Lower lobe of right lung (tissue), 2 donors: ENCODE results near the gene NKD1. TPM values are rescaled to one million over a fixed set of nuclear protein-coding genes. Genes with fewer than 3 reads are reported as not detected.

Experiments
- ATAC-seq, 2 donors: fragments of 200-7000 bp; cut with Tn5 transposase; one replicate each; pipeline ENCODE4 v1.9.1; 2020 to 2022; ENCODE audit warnings: mild to moderate bottlenecking in 2 of 2, moderate library complexity in 2 of 2
- DNase-seq: peaks from one replicate; pipeline ENCODE4 v3.0.0-alpha.2; 2020
- H3K27ac ChIP-seq: fragments of 200-600 bp; one replicate; pipeline ENCODE4 v1.8.0; 2022
- H3K27me3 ChIP-seq: fragments of 200-600 bp; one replicate; pipeline ENCODE4 v1.8.0; 2022; ENCODE audit warnings: low read depth
- H3K36me3 ChIP-seq: fragments of 200-600 bp; one replicate; pipeline ENCODE4 v1.8.0; 2022; ENCODE audit warnings: mild to moderate bottlenecking
- H3K4me1 ChIP-seq: fragments of 200-600 bp; one replicate; pipeline ENCODE4 v1.8.0; 2022
- H3K4me3 ChIP-seq: fragments of 200-600 bp; one replicate; pipeline ENCODE4 v1.8.0; 2022; ENCODE audit warnings: mild to moderate bottlenecking
- H3K9me3 ChIP-seq: fragments of 200-600 bp; one replicate; pipeline ENCODE4 v1.8.0; 2022
- intact Hi-C: fragments of 100-400 bp; cut with DNase I; formaldehyde crosslinking; loops from one replicate; pipeline ENCODE4 v1.11.0; 2022
- total RNA-seq: library from RNA; stranded (reverse); fragmentation: NEBNext Ultra II Directional; extraction: Animal tissue kit (Norgen Biotek cat#: 25700); gene quantifications from one replicate; pipeline ENCODE4 v1.2.1, GENCODE V29; 2021
- TF ChIP-seq, protein P1 (sequence below): fragments of 200-600 bp; IDR thresholded peaks from one replicate; pipeline ENCODE4 v1.8.0; 2022; ENCODE audit warnings: antibody characterized with exemption, mild to moderate bottlenecking
- donor health status: DM: no; HTN: yes; CAD: no; lungs with severe emphysema.

NKD1 gene
- total RNA-seq, 1 donor from 2014 or later: 30.7 TPM

DNA sequence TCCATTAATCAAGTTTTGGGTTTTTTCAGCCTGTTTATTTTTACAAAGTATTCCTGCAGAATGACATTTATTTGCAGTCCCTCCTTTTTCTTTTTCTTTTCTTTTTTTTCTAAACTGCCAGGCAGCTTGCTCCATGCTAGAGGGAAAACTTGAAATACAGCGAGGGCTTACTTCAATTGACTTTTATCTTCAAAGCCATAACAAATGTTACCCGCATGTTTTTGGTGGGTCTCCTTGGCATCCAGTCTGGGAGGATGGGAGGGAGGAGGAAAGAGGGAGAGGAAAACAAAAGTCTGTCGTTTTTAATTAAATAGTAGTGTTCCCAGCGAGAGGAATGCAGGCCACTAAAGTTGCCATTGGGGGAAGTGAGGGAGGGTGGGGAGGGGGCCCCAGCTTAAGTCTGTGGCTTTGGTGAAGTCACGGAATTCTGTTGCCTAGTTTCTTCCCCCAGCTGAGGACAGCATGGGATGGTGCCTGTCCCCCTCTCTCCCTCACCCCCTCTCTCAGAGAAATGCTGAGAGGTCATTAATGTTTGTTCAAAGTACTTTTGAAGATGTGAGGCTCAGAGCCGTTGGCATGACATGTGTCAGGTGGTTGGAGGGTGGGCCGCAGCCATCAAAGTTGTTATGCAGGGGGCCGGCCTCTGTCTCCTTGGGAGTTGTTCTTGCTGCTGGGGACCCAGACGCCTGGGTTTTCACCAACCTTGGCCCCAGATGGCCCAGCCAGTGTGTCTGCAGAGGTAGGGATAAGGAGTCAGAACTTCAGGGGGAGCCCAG, 2.9 kb downstream of the NKD1 start:
- peaks cover 15% of the 10 kb centered on the region for H3K27me3 ChIP-seq
- ATAC-seq (no peak), DNase-seq (no peak)
- H3K27ac ChIP-seq: no peak overlapping the region
- H3K4me3 ChIP-seq: peak overlapping the region; percentile 72
- intact Hi-C loops: no loop called here
- H3K9me3 ChIP-seq: no peaks in the 10 kb centered on the region
- H3K4me1 ChIP-seq: no peaks in the 10 kb centered on the region
- no peaks in the 10 kb centered on the region for H3K36me3 ChIP-seq
- TF ChIP-seq, protein P1, sequence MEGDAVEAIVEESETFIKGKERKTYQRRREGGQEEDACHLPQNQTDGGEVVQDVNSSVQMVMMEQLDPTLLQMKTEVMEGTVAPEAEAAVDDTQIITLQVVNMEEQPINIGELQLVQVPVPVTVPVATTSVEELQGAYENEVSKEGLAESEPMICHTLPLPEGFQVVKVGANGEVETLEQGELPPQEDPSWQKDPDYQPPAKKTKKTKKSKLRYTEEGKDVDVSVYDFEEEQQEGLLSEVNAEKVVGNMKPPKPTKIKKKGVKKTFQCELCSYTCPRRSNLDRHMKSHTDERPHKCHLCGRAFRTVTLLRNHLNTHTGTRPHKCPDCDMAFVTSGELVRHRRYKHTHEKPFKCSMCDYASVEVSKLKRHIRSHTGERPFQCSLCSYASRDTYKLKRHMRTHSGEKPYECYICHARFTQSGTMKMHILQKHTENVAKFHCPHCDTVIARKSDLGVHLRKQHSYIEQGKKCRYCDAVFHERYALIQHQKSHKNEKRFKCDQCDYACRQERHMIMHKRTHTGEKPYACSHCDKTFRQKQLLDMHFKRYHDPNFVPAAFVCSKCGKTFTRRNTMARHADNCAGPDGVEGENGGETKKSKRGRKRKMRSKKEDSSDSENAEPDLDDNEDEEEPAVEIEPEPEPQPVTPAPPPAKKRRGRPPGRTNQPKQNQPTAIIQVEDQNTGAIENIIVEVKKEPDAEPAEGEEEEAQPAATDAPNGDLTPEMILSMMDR: no peak

DNA sequence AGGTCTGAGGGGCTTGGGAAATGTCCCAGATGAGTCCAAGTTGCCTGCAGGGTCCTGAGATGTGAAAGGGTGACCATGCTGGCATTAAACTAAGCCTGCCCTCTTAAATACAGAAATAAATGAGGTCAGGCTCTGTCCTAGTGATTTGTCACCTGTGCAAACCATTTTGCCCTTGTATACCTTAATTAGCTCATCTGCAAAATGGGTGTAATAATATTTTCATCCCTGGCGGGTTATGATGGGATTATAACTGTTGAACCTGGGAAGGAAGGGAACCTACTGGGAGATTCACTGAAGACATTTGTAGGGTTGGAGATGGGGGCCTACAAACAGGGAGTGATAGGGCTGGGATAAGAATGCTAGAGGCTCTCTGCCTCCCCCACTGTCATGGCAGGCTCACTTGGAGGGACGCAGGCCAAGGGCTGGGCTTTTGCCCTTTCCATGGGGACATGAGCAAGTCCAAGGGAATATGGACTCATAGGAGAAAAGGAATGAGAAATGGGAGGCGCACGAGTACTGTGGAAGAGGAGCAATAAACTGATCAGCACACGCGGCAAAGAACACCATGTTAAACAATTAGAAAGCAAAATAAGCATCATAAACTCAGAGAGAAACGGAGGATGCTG, 4.4 kb downstream of the NKD1 start:
- no peaks in the 10 kb centered on the region for H3K4me1 ChIP-seq
- intact Hi-C loops: no loop called here
- H3K27me3 ChIP-seq: peaks cover 3% of the 10 kb centered on the region
- no peak overlapping the region for H3K27ac ChIP-seq
- H3K4me3 ChIP-seq: no peak overlapping the region
- no peaks in the 10 kb centered on the region for H3K9me3 ChIP-seq
- TF ChIP-seq, protein P1: no peak
- ATAC-seq (no peak), DNase-seq (no peak)
- no peaks in the 10 kb centered on the region for H3K36me3 ChIP-seq

DNA sequence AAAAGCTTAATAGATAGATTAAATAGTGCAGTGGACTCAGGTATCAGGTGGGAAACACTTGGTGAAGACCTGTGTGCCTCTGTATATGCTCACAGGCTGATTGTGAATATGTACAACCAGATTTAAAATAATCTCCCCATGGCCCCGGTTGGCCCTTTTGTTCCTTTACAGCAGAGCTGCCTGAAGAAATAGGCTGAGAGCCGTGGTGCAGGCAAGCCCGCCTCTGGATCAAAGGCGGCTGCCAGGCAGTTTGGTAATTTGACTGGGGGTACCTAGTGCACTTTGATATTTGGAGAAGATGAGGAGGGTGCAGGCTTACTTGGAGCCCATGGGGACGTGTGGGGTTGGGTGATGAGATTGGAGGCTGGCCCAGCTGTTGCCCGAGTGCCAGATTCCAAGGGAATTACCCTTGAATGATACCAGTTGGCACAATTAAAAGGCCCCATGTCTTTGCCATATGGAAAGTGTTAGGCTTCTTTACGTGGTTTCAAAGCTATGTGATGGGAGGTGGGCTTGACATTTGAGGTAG, 5.0 kb downstream of the NKD1 start:
- Histone ChIP-seq H3K4me1 (no peaks in the 10 kb centered on the region), H3K36me3 (no peaks in the 10 kb centered on the region), H3K27ac (no peak overlapping the region), H3K9me3 (no peaks in the 10 kb centered on the region), H3K27me3 (peaks cover 3% of the 10 kb centered on the region), H3K4me3 (no peak overlapping the region)
- intact Hi-C loops: no loop called here
- no peak for ATAC-seq
- TF ChIP-seq, protein P1: no peak
- no peak for DNase-seq

DNA sequence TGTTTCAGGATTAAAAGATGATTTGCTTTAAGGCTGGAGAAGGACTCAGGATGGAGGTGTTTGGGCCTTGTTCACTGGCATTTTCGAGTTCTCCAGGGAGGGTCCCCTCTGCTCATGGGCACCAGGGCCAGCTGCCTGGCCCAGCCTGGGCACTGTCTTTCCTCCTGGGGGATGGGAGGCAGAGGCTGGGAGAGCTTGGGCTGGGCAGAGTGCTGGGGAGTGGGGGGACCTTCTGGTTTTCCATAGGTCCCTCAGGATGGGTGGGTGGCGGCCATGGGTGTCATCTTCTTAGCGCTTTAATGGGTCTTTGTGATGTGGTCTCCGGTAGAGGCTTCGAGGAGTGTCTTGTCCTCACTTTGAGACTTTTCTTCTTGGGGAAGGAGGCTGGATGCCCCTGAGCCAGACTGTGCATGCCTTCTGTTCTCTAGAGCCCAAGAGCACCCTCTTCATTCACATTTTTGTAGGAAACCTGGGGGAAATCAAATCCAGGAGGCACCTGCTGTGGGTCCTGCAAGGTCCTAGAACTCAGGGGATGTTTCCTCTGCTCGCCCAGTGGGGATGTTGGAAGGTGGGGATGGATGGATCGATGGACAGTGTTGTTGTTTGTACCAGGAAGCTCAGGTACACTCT, 5.7 kb downstream of the NKD1 start:
- intact Hi-C loops: no loop called here
- ATAC-seq (no peak), DNase-seq (no peak)
- Histone ChIP-seq H3K27ac (no peak overlapping the region), H3K4me3 (no peak overlapping the region), H3K9me3 (no peaks in the 10 kb centered on the region), H3K4me1 (no peaks in the 10 kb centered on the region), H3K36me3 (no peaks in the 10 kb centered on the region), H3K27me3 (no peaks in the 10 kb centered on the region)
- TF ChIP-seq, protein P1: no peak

DNA sequence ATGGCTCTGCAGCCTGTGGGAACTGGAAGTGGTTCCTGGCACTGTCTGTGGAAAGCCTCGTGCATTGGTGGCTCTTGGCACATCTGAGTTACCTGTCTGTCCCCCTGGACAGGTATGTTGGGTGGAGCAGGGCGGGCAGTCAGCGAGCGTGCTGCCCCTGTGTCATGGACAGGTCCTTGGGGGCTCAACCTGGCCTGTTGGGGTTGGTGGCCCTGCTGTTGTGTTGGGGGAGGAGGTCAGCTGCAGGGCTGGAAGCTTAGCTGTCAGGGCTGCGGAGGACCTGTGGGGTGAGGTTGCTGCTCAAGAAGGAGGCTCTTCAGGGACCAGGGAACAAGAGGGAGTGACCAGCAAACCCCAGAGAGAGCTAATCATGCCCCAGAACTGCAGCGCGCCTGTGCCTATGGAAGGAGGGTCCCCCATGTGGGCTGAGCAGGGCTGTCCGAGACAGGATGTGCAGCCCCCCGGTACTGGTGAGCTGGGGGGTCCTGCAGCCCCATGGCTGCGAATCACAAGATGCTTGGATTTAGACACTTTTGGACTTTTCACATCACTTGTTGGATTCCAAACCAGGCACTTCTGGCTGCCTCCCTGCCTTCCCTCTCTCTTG, 7.2 kb downstream of the NKD1 start:
- H3K36me3 ChIP-seq: no peaks in the 10 kb centered on the region
- H3K27me3 ChIP-seq: no peaks in the 10 kb centered on the region
- TF ChIP-seq, protein P1: no peak
- DNase-seq: no peak
- H3K4me3 ChIP-seq: no peak overlapping the region
- no peak for ATAC-seq
- peak overlapping the region; percentile 43 for H3K27ac ChIP-seq
- no peaks in the 10 kb centered on the region for H3K4me1 ChIP-seq
- H3K9me3 ChIP-seq: no peaks in the 10 kb centered on the region
- intact Hi-C loops: no loop called here
